ENCODE results near the gene ANKUB1.

Gene ANKUB1

GRCh38 chr3:149808209-149808829, 16.0 kb upstream of the ANKUB1 start:
- DNase-seq = peak; percentile 43

- no peak for DNase-seq
These were observed 13.9 kb upstream of the ANKUB1 start for GRCh38 chr3:149806171-149806778.

GRCh38 chr3:149801639-149802038, 9.3 kb upstream of the ANKUB1 start:
- no peak for DNase-seq

GRCh38 chr3:149801195-149801594, 8.8 kb upstream of the ANKUB1 start:
- no peak for DNase-seq

GRCh38 chr3:149800693-149801092, 8.3 kb upstream of the ANKUB1 start:
- DNase-seq = no peak

GRCh38 chr3:149796026-149796425, 3.7 kb upstream of the ANKUB1 start:
- DNase-seq = no peak

- no peak for DNase-seq
These were observed 1.7 kb downstream of the ANKUB1 start for GRCh38 chr3:149790698-149791097.

GRCh38 chr3:149790268-149790667, 2.1 kb downstream of the ANKUB1 start:
- DNase-seq = no peak

GRCh38 chr3:149784064-149784704, 8.2 kb downstream of the ANKUB1 start:
- DNase-seq = no peak

GRCh38 chr3:149783576-149783975, 8.8 kb downstream of the ANKUB1 start:
- no peak for DNase-seq

- DNase-seq = no peak
These were observed 10.6 kb downstream of the ANKUB1 start for GRCh38 chr3:149781741-149782140.

- DNase-seq = no peak
These were observed 11.1 kb downstream of the ANKUB1 start for GRCh38 chr3:149781211-149781610.

GRCh38 chr3:149777414-149778214, 14.7 kb downstream of the ANKUB1 start:
- no peak for DNase-seq

GRCh38 chr3:149776170-149776569, 16.2 kb downstream of the ANKUB1 start:
- DNase-seq = no peak

- no peak for DNase-seq
These were observed 19.5 kb downstream of the ANKUB1 start for GRCh38 chr3:149772861-149773260.

- DNase-seq = peak; percentile 17
These were observed 20.6 kb downstream of the ANKUB1 start for GRCh38 chr3:149771652-149772271.

GRCh38 chr3:149770246-149770645, 22.1 kb downstream of the ANKUB1 start:
- DNase-seq = no peak

GRCh38 chr3:149768704-149769103, 23.6 kb downstream of the ANKUB1 start:
- no peak for DNase-seq

GRCh38 chr3:149767720-149768119, 24.6 kb downstream of the ANKUB1 start:
- DNase-seq = no peak

- DNase-seq = no peak
These were observed 26.5 kb downstream of the ANKUB1 start for GRCh38 chr3:149765762-149766334.

GRCh38 chr3:149764302-149764701, 28.1 kb downstream of the ANKUB1 start:
- no peak for DNase-seq

- no peak for DNase-seq
These were observed 28.7 kb downstream of the ANKUB1 start for GRCh38 chr3:149763565-149764195.
